ENCODE data around the gene ZCCHC3. TPM values are rescaled to one million over a fixed set of nuclear protein-coding genes. Genes with fewer than 3 reads are reported as not detected.

ZCCHC3 gene
- total and polyA plus RNA-seq, 2 experiments from 2014 or later: 26.5 to 66.3 TPM

DNA sequence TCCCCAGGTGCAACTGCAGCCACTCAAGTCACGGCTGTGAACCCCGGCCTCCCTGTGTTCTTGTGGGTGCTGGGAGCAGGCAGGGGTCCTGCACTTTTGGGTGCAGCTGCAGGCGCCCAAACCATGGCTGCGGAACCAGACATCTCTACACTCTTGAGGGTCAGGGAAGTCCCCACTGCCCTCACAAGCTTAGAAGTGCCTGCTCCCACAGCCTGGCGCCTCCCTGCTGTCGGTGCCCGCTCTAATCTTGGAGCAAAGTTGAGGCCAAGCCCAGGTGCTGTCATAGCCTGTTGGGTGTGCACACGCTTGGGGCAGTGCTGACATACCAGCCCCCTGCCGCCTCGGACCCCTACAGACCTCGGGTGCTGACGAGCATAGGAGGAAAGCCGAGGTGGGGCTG, 33.7 kb upstream of the ZCCHC3 start:
- Mint-ChIP-seq H3K9me3 (peaks cover 5% of the 10 kb centered on the region; the same call in 2 of the 3 replicates), H3K36me3 (ENCODE audit: low read depth) (0 out of 3 replicates have a peak, but pooled peaks cover 4% of the 10 kb centered on the region), H3K4me3 (no peak overlapping the region), H3K27me3 (ENCODE audit: insufficient read depth, low read depth, poor library complexity) (peaks cover 49% of the 10 kb centered on the region), H3K27ac (no peak overlapping the region), H3K4me1 (peaks cover 10% of the 10 kb centered on the region)
- TF ChIP-seq, protein P1, sequence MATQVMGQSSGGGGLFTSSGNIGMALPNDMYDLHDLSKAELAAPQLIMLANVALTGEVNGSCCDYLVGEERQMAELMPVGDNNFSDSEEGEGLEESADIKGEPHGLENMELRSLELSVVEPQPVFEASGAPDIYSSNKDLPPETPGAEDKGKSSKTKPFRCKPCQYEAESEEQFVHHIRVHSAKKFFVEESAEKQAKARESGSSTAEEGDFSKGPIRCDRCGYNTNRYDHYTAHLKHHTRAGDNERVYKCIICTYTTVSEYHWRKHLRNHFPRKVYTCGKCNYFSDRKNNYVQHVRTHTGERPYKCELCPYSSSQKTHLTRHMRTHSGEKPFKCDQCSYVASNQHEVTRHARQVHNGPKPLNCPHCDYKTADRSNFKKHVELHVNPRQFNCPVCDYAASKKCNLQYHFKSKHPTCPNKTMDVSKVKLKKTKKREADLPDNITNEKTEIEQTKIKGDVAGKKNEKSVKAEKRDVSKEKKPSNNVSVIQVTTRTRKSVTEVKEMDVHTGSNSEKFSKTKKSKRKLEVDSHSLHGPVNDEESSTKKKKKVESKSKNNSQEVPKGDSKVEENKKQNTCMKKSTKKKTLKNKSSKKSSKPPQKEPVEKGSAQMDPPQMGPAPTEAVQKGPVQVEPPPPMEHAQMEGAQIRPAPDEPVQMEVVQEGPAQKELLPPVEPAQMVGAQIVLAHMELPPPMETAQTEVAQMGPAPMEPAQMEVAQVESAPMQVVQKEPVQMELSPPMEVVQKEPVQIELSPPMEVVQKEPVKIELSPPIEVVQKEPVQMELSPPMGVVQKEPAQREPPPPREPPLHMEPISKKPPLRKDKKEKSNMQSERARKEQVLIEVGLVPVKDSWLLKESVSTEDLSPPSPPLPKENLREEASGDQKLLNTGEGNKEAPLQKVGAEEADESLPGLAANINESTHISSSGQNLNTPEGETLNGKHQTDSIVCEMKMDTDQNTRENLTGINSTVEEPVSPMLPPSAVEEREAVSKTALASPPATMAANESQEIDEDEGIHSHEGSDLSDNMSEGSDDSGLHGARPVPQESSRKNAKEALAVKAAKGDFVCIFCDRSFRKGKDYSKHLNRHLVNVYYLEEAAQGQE (IDR thresholded peaks at IDR 0.05; ENCODE audit: unreplicated experiment): no peak
- no peak for TF ChIP-seq EZH2 (IDR thresholded peaks at IDR 0.05; ENCODE audit: low read depth, unreplicated experiment)
- no peak for TF ChIP-seq ZNF331 (CRISPR knock-in tag; IDR thresholded peaks at IDR 0.05; ENCODE audit: low read depth)
- no peak for TF ChIP-seq STAT1 (IDR thresholded peaks at IDR 0.05; ENCODE audit: unreplicated experiment)
- TF ChIP-seq, protein P2, sequence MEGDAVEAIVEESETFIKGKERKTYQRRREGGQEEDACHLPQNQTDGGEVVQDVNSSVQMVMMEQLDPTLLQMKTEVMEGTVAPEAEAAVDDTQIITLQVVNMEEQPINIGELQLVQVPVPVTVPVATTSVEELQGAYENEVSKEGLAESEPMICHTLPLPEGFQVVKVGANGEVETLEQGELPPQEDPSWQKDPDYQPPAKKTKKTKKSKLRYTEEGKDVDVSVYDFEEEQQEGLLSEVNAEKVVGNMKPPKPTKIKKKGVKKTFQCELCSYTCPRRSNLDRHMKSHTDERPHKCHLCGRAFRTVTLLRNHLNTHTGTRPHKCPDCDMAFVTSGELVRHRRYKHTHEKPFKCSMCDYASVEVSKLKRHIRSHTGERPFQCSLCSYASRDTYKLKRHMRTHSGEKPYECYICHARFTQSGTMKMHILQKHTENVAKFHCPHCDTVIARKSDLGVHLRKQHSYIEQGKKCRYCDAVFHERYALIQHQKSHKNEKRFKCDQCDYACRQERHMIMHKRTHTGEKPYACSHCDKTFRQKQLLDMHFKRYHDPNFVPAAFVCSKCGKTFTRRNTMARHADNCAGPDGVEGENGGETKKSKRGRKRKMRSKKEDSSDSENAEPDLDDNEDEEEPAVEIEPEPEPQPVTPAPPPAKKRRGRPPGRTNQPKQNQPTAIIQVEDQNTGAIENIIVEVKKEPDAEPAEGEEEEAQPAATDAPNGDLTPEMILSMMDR (conservative IDR thresholded peaks at IDR 0.05; ENCODE audit: low read depth in 2 of 2): no peak
- TF ChIP-seq POLR2AphosphoS5 (IDR thresholded peaks at IDR 0.05; ENCODE audit: low read depth): no peak
- TF ChIP-seq, protein P3, sequence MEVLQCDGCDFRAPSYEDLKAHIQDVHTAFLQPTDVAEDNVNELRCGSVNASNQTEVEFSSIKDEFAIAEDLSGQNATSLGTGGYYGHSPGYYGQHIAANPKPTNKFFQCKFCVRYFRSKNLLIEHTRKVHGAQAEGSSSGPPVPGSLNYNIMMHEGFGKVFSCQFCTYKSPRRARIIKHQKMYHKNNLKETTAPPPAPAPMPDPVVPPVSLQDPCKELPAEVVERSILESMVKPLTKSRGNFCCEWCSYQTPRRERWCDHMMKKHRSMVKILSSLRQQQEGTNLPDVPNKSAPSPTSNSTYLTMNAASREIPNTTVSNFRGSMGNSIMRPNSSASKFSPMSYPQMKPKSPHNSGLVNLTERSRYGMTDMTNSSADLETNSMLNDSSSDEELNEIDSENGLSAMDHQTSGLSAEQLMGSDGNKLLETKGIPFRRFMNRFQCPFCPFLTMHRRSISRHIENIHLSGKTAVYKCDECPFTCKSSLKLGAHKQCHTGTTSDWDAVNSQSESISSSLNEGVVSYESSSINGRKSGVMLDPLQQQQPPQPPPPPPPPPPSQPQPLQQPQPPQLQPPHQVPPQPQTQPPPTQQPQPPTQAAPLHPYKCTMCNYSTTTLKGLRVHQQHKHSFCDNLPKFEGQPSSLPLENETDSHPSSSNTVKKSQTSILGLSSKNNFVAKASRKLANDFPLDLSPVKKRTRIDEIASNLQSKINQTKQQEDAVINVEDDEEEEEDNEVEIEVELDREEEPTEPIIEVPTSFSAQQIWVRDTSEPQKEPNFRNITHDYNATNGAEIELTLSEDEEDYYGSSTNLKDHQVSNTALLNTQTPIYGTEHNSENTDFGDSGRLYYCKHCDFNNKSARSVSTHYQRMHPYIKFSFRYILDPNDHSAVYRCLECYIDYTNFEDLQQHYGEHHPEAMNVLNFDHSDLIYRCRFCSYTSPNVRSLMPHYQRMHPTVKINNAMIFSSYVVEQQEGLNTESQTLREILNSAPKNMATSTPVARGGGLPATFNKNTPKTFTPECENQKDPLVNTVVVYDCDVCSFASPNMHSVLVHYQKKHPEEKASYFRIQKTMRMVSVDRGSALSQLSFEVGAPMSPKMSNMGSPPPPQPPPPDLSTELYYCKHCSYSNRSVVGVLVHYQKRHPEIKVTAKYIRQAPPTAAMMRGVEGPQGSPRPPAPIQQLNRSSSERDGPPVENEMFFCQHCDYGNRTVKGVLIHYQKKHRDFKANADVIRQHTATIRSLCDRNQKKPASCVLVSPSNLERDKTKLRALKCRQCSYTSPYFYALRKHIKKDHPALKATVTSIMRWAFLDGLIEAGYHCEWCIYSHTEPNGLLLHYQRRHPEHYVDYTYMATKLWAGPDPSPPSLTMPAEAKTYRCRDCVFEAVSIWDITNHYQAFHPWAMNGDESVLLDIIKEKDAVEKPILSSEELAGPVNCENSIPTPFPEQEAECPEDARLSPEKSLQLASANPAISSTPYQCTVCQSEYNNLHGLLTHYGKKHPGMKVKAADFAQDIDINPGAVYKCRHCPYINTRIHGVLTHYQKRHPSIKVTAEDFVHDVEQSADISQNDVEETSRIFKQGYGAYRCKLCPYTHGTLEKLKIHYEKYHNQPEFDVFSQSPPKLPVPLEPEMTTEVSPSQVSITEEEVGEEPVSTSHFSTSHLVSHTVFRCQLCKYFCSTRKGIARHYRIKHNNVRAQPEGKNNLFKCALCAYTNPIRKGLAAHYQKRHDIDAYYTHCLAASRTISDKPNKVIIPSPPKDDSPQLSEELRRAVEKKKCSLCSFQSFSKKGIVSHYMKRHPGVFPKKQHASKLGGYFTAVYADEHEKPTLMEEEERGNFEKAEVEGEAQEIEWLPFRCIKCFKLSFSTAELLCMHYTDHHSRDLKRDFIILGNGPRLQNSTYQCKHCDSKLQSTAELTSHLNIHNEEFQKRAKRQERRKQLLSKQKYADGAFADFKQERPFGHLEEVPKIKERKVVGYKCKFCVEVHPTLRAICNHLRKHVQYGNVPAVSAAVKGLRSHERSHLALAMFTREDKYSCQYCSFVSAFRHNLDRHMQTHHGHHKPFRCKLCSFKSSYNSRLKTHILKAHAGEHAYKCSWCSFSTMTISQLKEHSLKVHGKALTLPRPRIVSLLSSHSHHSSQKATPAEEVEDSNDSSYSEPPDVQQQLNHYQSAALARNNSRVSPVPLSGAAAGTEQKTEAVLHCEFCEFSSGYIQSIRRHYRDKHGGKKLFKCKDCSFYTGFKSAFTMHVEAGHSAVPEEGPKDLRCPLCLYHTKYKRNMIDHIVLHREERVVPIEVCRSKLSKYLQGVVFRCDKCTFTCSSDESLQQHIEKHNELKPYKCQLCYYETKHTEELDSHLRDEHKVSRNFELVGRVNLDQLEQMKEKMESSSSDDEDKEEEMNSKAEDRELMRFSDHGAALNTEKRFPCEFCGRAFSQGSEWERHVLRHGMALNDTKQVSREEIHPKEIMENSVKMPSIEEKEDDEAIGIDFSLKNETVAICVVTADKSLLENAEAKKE (CRISPR knock-in tag; IDR thresholded peaks at IDR 0.05): no peak
- TF ChIP-seq ZNF114 (CRISPR knock-in tag; IDR thresholded peaks at IDR 0.05): no peak
- no peak for TF ChIP-seq EZH2phosphoT487 (IDR thresholded peaks at IDR 0.05; ENCODE audit: unreplicated experiment)
- TF ChIP-seq CREB1 (CRISPR knock-in tag; IDR thresholded peaks at IDR 0.05; ENCODE audit: low read depth): no peak
- TF ChIP-seq, protein P4, sequence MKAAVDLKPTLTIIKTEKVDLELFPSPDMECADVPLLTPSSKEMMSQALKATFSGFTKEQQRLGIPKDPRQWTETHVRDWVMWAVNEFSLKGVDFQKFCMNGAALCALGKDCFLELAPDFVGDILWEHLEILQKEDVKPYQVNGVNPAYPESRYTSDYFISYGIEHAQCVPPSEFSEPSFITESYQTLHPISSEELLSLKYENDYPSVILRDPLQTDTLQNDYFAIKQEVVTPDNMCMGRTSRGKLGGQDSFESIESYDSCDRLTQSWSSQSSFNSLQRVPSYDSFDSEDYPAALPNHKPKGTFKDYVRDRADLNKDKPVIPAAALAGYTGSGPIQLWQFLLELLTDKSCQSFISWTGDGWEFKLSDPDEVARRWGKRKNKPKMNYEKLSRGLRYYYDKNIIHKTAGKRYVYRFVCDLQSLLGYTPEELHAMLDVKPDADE (IDR thresholded peaks at IDR 0.05): no peak
- no peak for TF ChIP-seq NANOG (IDR thresholded peaks at IDR 0.05; ENCODE audit: borderline replicate concordance)
- TF ChIP-seq JUNB (IDR thresholded peaks at IDR 0.05; ENCODE audit: unreplicated experiment): no peak
- Histone ChIP-seq H3K79me2 (replicated peaks; ENCODE audit: insufficient read depth) (no peaks in the 10 kb centered on the region), H4K20me1 (replicated peaks; ENCODE audit: insufficient read depth) (no peaks in the 10 kb centered on the region; the same call in 1 of the 2 replicates), H3K27me3 (ENCODE audit: insufficient read depth) (peaks cover 81% of the 10 kb centered on the region), H3K27ac (ENCODE audit: low read depth) (no peak overlapping the region), H3F3A (replicated peaks; ENCODE audit: low read depth) (no peaks in the 10 kb centered on the region), H3K36me3 (ENCODE audit: insufficient read depth) (no peaks in the 10 kb centered on the region), H3K9me2 (ENCODE audit: insufficient read depth) (0 out of 2 replicates have a peak, but pooled peaks cover 2% of the 10 kb centered on the region), H3K4me1 (ENCODE audit: insufficient read depth) (0 out of 2 replicates have a peak, but pooled peaks cover 4% of the 10 kb centered on the region), H3K4me2 (no peak overlapping the region), H3K4me3 (no peak overlapping the region), H2AFZ (no peak overlapping the region)
- no peak for DNase-seq (ENCODE audit: low spot score)
- ATAC-seq: no peak

Data from GM23338 (cell line).